ENCODE results near the gene KCNQ5. TPM values are rescaled to one million over a fixed set of nuclear protein-coding genes. Genes with fewer than 3 reads are reported as not detected.

KCNQ5 gene
- total RNA-seq, 1 experiment from 2014 or later, result 4.4 TPM

DNA sequence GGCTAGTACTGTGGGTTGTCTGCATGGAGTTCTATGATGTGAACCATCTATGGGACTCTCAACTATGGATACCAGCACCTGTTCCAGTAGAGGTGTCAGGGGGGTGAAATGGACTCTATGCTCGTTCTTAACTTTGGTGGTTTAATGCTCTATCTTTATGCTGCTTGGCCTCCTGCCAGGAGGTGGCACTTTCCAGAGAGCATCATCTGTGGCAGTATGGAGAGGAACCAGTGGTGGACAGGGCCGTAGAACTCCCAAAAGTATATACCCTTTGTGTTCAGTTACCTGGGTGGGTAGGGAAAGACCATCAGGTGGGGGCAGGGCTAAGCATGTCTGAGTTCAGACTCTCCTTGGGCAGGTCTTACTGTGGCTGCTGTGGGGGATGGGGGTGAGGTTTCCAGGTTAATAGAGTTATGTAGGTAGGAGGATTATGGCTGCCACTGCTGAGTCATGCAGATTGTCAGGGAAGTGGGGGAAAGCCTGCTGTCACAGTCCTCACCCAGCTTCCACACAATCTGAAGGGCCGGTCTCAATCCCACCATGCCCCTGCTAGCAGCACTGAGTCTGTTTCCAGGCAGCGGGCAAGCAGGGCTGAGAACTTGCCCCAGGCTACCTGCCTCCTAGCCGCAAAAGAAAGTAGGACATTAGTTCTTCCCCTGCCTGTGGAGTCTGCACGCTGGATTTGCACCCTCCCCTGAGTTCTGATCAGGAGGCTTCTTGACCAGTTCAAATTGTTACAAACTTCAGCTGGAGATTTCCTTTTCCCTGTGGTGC lies 284.0 kb downstream of the KCNQ5 start:
- no peak for DNase-seq (ENCODE audit: low read depth)

DNA sequence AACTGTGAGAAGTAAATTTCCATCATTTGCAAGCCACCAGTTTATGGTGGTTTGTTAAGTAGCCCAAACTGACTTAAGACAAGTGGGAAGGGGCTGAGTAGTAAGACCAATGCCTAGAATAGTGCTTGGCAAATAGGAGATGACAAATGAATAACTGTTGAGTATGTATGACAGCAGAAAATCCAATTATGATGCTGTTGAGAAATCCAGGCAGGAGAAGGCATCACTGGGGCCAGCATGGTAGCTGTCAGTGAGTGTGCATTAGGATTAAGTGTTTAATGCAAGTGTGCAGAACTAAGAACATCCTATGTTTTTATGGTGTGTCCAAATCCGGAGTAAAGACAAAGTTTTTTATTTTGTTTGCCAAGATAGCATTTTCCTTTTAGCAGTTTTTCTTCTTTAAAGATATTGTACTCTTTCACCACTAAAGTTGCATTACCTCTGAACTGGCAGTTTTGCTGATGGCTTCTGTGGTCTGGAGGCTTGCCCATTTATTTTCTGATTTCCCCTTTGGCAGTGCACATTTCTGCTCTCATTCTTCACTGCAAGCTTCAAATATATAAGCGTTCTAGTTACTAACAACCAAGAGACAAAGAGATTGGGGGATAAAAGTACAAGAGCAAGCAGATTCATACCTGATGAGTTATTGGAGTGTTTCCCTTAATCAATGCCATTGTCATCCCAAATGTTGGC lies 289.7 kb downstream of the KCNQ5 start:
- DNase-seq (ENCODE audit: low read depth), result peak; percentile 11

DNA sequence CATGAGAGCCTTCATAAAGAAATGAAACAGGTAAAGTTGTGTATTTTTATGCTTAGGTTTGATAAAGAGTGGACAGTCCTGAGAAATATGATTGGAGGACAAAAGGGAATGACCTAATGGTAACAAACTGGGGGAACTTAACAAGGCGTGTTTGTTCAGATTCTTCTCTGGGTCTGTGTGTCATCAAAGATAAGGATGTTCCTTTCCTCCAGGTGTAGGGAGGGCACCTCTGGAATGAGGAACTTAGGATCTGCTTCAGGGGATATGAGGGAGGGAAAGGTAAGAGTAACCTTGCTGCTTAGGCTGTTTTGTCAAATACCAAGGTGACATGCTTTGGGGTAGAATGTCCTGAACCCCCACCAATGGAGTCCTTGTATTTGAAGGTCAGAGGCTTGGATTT lies 291.9 kb downstream of the KCNQ5 start:
- no peak for DNase-seq (ENCODE audit: low read depth)

DNA sequence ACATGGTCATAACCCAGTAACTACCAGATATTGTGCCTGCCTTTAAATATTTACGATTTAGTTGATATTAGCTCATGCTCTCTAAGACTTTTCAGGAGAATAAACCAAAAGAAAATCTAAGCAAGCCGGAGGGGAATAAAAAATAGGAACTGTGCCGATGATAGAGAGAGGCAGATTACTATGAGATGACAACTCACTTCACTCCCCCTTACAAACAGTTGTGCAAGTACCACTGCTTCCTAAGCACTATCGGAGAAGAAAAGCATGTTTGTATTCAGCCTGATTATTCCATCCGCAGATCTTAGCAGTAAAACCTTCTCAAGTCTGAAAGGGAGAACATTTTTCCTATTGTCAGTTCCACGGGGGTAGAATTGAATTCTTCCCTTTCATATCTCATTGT lies 294.4 kb downstream of the KCNQ5 start:
- DNase-seq (ENCODE audit: low read depth), result no peak

DNA sequence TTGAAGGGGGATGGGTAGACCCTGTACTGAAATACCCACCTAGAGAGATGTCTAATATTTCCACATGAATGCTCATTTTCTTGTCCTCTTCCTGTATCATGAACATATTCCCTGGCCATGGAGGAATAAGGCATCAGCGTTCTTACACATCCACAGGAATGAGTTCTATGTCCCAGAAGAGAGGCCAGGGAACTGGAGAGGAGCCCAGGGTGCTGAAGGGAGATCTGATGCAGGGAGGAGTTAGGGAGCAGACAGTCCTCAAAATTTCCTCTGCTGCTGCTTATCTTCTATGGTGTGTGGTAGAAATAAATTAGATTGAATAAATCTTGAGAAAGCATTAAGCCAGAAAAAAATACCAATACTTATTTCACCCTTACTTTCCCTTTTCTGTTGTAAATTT lies 295.0 kb downstream of the KCNQ5 start:
- no peak for DNase-seq (ENCODE audit: low read depth)

DNA sequence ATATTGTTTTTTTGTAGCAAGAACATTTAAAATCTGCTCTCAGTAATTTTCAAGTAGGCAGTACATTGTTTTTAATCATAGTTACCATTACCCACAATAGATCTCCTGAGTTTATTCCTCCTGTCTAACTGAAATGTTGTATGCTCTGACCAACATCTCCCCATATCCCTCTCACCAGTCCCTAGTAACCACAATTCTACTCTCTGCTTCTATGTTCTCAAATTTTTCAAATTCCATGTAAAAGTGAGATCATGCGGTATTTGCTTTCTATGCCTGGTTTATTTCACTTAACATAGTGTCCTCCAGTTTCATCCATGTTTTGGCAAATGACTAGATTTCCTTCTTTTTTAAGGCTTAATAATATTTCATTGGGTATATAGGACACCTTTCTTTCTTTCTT lies 300.5 kb downstream of the KCNQ5 start:
- no peak for DNase-seq (ENCODE audit: low read depth)

DNA sequence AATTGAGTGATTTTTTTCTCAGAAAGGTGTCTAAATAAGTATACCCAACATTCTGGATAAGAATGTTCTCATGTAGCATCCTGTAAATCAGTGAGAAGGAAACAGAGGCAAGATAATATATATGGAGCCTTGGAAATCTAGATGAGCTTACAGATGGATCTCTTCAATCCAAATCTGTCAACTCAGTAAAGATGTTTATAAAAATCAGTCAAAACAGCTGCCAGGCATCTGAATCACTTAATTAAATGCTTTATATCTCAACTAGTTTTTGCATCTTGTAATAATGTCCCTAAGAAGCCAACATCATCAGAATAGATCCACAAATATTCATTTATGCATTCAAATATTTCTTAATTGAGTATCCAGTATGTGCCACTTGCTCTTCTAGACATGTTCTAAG lies 303.3 kb downstream of the KCNQ5 start:
- DNase-seq (ENCODE audit: low read depth), result no peak

DNA sequence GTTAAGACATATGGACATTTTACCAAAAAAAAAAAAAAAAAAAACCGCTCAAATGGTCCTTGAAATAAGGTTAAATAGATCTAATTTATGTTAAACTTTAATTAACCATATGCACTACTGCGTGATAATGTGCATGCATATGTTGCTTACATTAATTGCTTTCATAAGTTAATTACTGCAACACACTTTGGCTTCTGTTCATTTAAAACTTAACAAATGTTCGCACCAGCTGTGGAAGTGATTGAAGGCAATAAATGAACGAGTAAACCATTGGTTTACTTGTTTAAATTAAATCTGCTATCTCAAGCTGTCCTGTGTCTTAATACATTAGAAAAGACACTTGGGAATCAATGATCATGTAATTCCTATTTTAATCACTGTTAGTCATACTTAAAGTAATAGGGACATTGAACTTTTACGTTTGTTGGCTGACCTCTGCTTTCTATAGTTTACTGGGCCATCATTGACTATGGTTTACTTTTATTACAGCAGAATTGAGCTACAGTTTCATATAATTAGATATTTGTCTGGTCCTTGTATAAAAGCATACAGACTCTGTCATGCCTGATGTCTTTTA lies 308.8 kb downstream of the KCNQ5 start:
- DNase-seq (ENCODE audit: low read depth), result no peak

DNA sequence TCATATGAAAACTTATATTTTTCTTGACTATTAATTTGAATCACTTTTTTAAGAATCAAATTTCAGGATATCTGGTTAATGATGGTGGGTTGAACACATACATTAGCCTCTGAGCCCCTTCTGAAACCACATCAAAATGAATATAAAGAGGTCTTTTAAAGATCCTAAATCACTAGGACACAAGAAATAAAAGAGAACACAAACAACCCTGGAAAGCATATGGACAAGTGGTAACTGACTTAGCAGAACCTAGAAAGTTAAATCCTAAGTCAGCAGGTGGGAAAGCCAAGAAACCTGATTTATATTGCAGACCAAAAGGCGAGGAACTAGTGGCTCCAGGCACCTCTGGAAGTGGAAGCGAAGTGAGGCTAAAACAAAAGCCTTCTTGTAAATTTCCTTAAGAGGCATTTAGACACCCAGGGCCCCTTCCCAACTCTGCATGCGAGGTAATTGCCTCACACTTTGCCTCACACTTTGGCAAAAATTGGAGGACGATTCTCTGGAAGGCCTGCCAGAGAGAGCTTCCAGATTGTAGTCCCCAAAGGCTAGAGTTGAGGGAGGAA lies 309.5 kb downstream of the KCNQ5 start:
- DNase-seq (ENCODE audit: low read depth), result no peak

DNA sequence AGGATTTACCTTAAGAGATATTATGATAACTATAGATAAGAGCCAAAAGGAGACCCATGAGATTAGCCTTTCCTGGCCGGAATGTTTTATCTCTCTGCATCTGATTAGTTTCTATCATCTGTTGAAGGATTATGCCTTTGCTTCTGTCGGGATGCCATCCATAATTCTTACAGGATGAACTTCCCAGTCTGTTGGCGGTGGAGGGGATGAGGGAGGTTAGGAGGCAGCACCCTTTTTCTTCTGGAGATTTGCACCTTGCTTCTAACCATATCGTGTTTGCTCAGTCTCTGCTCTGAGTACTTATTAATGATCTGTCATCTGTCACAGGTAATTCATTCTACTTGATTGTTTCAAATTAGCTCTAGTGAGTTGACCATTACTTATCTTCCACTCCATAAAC lies 311.4 kb downstream of the KCNQ5 start:
- no peak for DNase-seq (ENCODE audit: low read depth)

DNA sequence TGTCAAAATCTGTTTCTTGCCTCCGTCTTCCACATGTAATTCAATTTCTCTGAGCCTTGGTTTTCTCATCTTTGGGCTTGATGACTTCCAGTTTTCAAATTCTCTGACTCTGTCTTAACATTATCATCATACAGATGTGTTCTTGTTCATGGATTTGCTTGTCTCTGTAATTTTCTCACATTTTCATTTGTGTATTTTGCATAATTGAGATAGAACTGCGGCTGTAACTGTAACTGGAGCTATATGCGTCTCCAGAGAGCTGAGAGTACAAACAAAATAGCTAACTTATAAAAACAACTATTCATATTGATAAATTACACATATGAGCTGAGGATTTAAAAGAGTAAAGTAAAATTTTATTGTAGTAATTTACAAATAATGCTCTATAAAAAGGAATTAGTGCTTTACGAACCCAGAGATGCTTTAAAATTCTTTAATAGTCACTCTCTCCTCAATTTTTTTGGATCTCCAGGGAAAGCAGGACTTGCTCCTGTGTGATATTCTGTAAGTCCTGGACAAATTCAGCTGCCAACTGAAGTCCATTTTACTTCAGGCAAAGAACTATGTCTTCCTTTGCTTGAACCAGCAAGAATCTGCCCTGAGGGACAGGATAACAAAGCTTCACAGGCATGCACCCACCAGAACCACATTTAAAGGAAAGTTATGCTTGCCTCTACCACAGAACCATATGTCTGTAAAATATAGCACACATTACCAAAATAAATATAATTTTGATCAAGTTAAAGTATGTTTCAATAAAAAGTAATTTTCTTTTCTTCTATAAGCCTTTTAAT lies 315.1 kb downstream of the KCNQ5 start:
- DNase-seq (ENCODE audit: low read depth), result no peak

DNA sequence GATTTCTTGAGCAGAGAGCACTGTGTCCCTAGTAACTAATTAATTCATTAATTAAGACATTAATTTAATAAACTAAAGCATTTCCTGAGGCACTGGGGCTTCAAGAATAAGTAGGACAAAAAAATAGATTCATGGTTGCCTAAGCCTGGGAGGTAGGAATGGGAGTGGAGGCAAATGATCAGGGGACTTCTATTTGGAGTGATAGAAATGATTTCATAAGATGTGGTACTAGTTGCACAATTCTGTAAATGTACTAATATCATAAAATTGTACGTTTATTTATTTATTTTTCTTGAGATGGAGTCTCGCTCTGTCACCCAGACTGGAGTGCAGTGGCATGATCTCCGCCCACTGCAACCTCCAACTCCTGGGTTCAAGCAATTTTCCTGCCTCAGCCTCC lies 316.2 kb downstream of the KCNQ5 start:
- DNase-seq (ENCODE audit: low read depth), result no peak

DNA sequence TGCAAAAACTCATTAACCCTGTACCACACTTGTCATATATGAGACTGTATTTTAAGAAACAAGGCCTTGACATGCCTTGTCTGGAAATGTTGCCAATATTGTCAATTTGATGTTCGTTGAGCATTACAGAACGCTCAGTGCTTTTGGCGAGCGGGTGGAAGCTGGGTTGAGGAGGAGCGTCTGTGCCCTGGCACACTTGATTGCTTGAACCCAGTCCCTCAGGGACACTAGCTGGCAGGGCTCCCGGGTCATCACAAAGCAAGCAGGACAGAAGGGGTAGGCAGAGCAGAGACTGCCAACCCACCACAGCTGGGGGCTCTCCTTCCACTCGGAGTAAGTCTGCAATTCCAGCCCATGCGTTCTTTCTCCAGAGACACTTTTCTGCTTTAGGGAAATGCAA lies 317.1 kb downstream of the KCNQ5 start:
- no peak for DNase-seq (ENCODE audit: low read depth)

DNA sequence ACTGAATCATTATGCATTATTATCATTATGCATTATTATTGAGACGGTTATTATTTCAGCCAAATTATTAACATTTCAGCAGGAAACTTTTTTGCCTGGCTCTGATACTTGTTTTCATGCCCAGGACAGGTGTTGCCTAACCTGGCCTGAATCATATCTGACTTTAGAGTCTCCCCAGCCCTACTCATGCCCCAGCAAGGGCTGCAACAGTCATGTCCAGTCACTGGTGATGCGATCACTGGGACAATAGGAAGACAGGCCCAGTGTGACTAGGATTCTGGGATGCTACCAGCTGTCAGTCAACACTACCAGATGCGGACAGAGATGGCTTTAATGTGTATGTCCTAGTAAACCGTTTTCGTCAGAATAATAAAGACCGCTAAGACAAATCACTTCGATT lies 318.4 kb downstream of the KCNQ5 start:
- DNase-seq (ENCODE audit: low read depth), result no peak

DNA sequence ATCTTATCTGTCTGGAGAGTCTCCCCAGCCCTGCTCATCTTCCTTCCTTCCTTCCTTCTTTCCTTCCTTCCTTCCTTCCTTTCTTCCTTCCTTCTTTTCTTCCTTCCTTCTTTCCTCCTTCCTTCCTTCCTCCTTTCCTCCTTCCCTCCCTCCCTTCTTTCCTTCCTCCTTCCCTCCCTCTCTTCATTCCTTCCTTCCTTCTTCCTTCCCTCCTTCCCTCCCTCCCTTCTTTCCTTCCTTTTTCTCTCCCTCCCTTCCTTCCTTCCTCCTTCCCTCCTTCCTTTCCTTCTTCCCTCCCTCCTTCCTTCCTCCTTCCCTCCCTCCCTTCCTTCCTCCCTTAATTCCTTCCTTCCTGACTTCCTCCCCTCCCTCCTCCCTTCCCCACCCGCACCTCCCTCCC lies 319.4 kb downstream of the KCNQ5 start:
- no peak for DNase-seq (ENCODE audit: low read depth)

DNA sequence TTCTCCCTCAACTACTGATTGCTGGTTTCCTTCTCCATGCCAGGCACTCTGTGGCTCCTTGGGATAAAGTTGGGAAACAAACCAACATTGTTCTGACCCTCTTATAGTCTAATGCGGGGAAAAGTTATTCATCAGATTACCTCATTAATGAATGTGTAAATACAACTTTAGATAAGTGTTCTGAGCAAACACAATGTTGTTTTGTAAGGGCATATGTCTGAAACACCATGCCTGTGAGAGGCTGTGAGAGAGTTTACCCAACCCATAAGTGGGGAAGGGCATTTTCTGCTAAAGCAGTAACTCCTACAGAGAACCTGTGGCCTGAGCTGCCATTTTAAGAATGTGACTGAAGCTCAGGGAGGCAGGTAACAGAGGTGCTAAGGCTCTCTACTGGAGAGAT lies 319.9 kb downstream of the KCNQ5 start:
- no peak for DNase-seq (ENCODE audit: low read depth)

DNA sequence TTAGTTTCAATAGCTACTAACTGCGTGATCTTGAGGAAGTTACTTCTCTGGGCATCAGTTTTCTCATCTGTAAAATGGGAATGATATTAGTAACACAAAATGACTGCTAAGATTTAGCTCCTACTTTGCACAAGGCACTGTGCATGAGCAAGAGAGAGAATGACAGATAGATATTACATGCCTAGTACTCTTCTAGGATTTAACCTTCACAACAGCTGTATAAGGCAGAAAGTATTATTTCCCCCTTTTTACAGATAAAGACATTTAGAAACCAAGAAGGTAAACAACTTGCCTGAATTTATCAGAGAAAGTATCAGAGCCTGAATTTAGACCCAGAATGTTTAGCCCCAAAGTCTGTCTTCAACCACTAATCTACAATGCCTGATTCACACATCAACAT lies 321.8 kb downstream of the KCNQ5 start:
- no peak for DNase-seq (ENCODE audit: low read depth)

DNA sequence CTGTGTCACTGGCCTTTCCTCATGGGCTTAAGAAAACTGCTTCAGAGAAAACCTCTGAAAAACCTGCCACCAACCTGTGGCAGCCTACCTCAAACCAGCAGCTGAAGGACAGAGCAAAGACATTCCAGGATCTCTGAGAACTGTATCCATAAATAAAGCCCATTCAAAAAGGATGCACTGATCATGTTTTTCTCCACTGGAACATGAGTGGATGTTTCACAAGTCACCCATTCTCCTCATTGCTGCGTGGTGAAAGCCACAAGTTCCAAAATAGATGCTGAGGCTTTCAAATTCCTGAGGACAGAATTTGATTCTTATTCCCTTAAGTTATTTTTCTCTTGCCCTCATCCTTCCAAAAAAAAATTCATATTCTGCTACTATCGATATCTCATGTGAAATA lies 322.8 kb downstream of the KCNQ5 start:
- DNase-seq (ENCODE audit: low read depth), result no peak

DNA sequence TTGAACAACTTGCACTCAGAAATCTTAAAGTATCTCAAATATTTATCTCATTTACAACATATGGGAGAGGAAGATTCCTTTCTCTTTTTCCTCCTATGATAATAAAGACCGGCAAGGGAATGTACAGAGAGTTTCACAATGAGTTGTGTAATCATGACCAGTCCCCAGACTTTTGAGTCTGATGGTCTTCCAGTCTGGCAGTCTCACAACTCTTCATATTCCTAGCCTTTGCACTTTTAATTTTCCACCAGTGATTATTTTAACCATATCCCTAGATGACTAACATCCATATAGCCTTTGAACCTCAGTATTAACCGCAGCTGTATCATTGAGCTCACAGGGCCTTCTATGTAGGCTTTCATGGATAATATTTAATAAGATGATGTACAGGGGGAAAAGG lies 324.9 kb downstream of the KCNQ5 start:
- no peak for DNase-seq (ENCODE audit: low read depth)

DNA sequence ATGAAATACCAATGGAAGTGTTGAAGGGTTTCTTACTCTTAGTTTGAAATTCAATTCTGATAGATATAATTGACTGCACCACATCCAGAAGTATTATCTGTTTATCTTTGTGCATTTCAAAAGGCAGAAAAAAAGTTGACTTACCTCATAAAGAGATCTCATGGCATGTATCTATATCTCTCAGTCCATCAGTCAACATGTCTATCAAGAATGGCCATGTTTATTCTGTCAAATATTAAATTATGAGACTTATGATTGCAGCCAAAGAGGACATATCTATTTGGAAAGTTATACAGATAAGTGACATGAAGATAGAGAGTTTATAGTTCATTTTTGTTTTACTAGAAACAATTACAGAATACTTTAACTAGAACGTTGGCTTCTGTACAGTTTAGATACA lies 325.7 kb downstream of the KCNQ5 start:
- no peak for DNase-seq (ENCODE audit: low read depth)

DNA sequence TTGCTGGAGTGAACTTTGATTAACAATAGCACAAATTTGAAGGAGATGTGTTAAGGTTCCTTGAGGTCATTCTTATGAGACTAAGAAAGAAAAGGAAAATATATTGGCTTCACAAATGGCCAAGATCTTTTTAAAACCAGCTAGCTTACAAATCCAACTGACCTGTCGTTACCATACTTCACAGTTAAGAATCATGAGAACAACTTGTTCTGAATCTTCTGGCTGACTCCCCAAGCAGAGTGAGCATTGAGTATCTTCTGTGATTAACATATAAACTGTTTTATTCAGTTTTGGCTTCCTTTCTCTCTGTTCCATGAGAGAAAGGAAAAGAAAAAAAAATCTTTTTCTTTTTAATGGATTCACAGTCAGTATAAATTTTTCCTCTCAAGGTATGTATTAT lies 326.3 kb downstream of the KCNQ5 start:
- no peak for DNase-seq (ENCODE audit: low read depth)

Measured in Daoy (cell line).